Trophoblast cell (in vitro differentiated cells and primary cell): ENCODE results near the gene TMEM130.
A peak's percentile ranks its signal among the peaks of the same experiment; 100 is the strongest.
"Not testable (repeated sequence)": the region's sequence is repeated elsewhere in the genome, so short reads cannot be mapped to it uniquely, and the experiment has no call there.

Source experiments
- DNase-seq, 2 donors: peaks; one replicate each; pipeline ENCODE4 v3.0.0-alpha.2; 2016
- H2AFZ ChIP-seq: 2 replicates; pipeline ENCODE4 v1.6.1; 2013; ENCODE audit warnings: low read length, moderate library complexity, mild to moderate bottlenecking; ENCODE audit not compliant: insufficient read depth, poor library complexity
- H2AK5ac ChIP-seq: 2 replicates; pipeline ENCODE4 v1.6.1; 2013; ENCODE audit warnings: mild to moderate bottlenecking, low read length
- H2BK120ac ChIP-seq: 2 replicates; pipeline ENCODE4 v1.6.1; 2013; ENCODE audit warnings: low read length, mild to moderate bottlenecking, moderate library complexity; ENCODE audit not compliant: insufficient read depth, poor library complexity
- H2BK12ac ChIP-seq: 2 replicates; pipeline ENCODE4 v1.6.1; 2013; ENCODE audit warnings: mild to moderate bottlenecking, low read length, moderate library complexity
- H2BK5ac ChIP-seq: 2 replicates; pipeline ENCODE4 v1.6.1; 2013; ENCODE audit warnings: low read length, low read depth, moderate library complexity, mild to moderate bottlenecking; ENCODE audit not compliant: poor library complexity
- H3K14ac ChIP-seq: 2 replicates; pipeline ENCODE4 v1.6.1; 2013; ENCODE audit warnings: mild to moderate bottlenecking, low read length
- H3K18ac ChIP-seq: 2 replicates; pipeline ENCODE4 v1.6.1; 2013; ENCODE audit warnings: mild to moderate bottlenecking, low read length
- H3K23ac ChIP-seq: 2 replicates; pipeline ENCODE4 v1.6.1; 2013; ENCODE audit warnings: low read length
- H3K27ac ChIP-seq: 2 replicates; pipeline ENCODE4 v1.5.1; 2013; ENCODE audit warnings: low read depth, mild to moderate bottlenecking, inconsistent platforms, low read length, moderate library complexity
- H3K27me3 ChIP-seq: 2 replicates; pipeline ENCODE4 v1.6.1; 2013; ENCODE audit warnings: inconsistent platforms, mild to moderate bottlenecking, low read length, moderate library complexity; ENCODE audit not compliant: insufficient read depth
- H3K36me3 ChIP-seq, 2 experiments: 1 replicate in 1 of 2; 2 replicates in 1 of 2; pipeline ENCODE4 v1.6.1; 2013; ENCODE audit warnings: low read length in 2 of 2, mild to moderate bottlenecking in 2 of 2, moderate library complexity in 1 of 2; ENCODE audit not compliant: insufficient read depth in 2 of 2, control insufficient read depth in 1 of 2
- H3K4ac ChIP-seq: 2 replicates; pipeline ENCODE4 v1.6.1; 2013; ENCODE audit warnings: low read depth, mild to moderate bottlenecking, low read length, moderate library complexity
- H3K4me1 ChIP-seq, 2 experiments: 1 replicate in 1 of 2; 2 replicates in 1 of 2; pipeline ENCODE4 v1.6.1; 2013; ENCODE audit warnings: low read length in 2 of 2, mild to moderate bottlenecking in 2 of 2, moderate library complexity in 1 of 2; ENCODE audit not compliant: insufficient read depth in 2 of 2, control insufficient read depth in 1 of 2
- H3K4me2 ChIP-seq: 2 replicates; pipeline ENCODE4 v1.6.1; 2013; ENCODE audit warnings: inconsistent platforms, mild to moderate bottlenecking, low read length, moderate library complexity
- H3K4me3 ChIP-seq: 2 replicates; pipeline ENCODE4 v1.5.1; 2013; ENCODE audit warnings: mild to moderate bottlenecking, low read depth, low read length, inconsistent platforms
- H3K79me1 ChIP-seq: one replicate; pipeline ENCODE4 v1.6.1; 2013; ENCODE audit warnings: low read length
- H3K79me2 ChIP-seq: 2 replicates; pipeline ENCODE4 v1.6.1; 2013; ENCODE audit warnings: low read length, mild to moderate bottlenecking; ENCODE audit not compliant: control insufficient read depth, insufficient read depth, poor library complexity
- H3K9ac ChIP-seq: 2 replicates; pipeline ENCODE4 v1.6.1; 2013; ENCODE audit warnings: mild to moderate bottlenecking, low read length
- H3K9me3 ChIP-seq: 2 replicates; pipeline ENCODE4 v1.6.1; 2013; ENCODE audit warnings: low read depth, mild to moderate bottlenecking, control low read depth, inconsistent platforms, low read length; ENCODE audit not compliant: insufficient read depth
- H4K12ac ChIP-seq: 2 replicates; pipeline ENCODE4 v1.6.1; 2013; ENCODE audit warnings: low read depth, mild to moderate bottlenecking, low read length, moderate library complexity
- H4K8ac ChIP-seq: 2 replicates; pipeline ENCODE4 v1.6.1; 2013; ENCODE audit warnings: low read depth, mild to moderate bottlenecking, low read length, moderate library complexity
- H4K91ac ChIP-seq: one replicate; pipeline ENCODE4 v1.6.1; 2013; ENCODE audit warnings: low read depth, mild to moderate bottlenecking, low read length, moderate library complexity
- WGBS: extraction: QIAGEN DNeasy Blood & Tissue Kit; methylation state at CpG from one replicate; pipeline ENCODE4 v1.1.7; 2013; ENCODE audit warnings: missing lambda C conversion rate; ENCODE audit not compliant: insufficient read length, insufficient coverage; ENCODE audit errors: extremely low coverage; 5-methylcytosine and 5-hydroxymethylcytosine counted together

Gene TMEM130

DNA sequence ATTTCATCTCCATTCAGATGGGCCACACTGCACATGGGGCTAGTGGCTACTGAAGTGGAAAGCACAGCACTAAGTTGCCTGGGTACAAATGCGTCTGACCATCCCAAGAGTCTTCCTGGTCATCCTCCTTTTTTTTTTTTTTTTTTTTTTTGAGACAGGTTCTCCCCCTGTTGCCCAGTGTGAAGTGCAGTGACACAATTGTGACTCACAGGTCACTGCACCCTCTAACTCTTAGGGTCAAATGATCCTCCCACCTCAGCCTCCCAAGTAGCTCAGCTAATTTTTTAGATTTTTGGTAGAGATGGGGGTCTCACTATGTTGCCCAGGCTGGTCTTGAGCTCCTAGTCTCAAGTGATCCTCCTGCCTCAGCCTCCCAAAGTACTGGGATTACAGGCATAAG is 5.1 kb upstream of the TMEM130 start:
- H3K79me2 ChIP-seq = peaks cover 16% of the 10 kb centered on the region
- H2BK12ac ChIP-seq = no peak overlapping the region
- peaks cover 5 to 10% of the 10 kb centered on the region in 2 experiments for H3K4me1 ChIP-seq
- peaks cover 12% of the 10 kb centered on the region for H3K27me3 ChIP-seq
- no peak overlapping the region for H4K8ac ChIP-seq
- H3K23ac ChIP-seq = no peak overlapping the region
- no peak for DNase-seq
- no peak overlapping the region for H4K91ac ChIP-seq
- H3K4me3 ChIP-seq = no peak overlapping the region
- H3K79me1 ChIP-seq = peaks cover 14% of the 10 kb centered on the region
- WGBS = no CpG with 5 or more reads among the region's 1 CpG
- no peak overlapping the region for H3K9ac ChIP-seq
- no peak overlapping the region for H2BK5ac ChIP-seq
- no peak overlapping the region for H3K14ac ChIP-seq
- no peaks in the 10 kb centered on the region for H3K36me3 ChIP-seq
- no peak overlapping the region for H2AFZ ChIP-seq
- no peak overlapping the region for H4K12ac ChIP-seq
- H3K9me3 ChIP-seq = peaks cover 1% of the 10 kb centered on the region
- H3K27ac ChIP-seq = no peak overlapping the region
- no peak overlapping the region for H2BK120ac ChIP-seq
- no peak overlapping the region for H3K4ac ChIP-seq
- no peak overlapping the region for H3K4me2 ChIP-seq
- H3K18ac ChIP-seq = no peak overlapping the region
- no peak overlapping the region for H2AK5ac ChIP-seq

DNA sequence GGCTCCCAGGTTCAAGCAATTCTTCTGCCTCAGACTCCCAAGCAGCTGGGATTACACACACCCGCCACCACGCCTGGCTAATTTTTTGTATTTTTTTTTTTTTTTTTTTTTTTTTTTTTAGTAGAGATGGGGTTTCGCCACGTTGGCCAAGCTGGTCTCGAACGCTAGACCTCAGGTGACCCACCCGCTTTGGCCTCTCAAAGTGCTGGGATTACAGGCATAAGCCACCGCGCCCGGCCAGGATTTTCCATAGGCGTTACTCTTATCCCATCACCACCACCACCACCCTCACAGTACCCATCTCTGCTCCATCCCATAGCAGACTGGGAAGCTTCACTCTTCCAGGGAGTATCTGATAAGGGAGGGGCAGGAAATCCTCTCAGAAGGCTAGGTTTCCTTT is 3.8 kb upstream of the TMEM130 start:
- not testable (repeated sequence) for H3K4me3 ChIP-seq, H3K23ac ChIP-seq, H3K9me3 ChIP-seq, H3K79me2 ChIP-seq, H3K9ac ChIP-seq, H3K14ac ChIP-seq, H2AFZ ChIP-seq, H2BK12ac ChIP-seq, DNase-seq, H3K79me1 ChIP-seq, H3K36me3 ChIP-seq, H2AK5ac ChIP-seq, H2BK5ac ChIP-seq, H3K18ac ChIP-seq, H4K12ac ChIP-seq, H4K91ac ChIP-seq, H2BK120ac ChIP-seq, H3K4me2 ChIP-seq, H3K27ac ChIP-seq, H3K4ac ChIP-seq, H4K8ac ChIP-seq
- WGBS = no CpG with 5 or more reads among the region's 11 CpGs
- peaks cover 5 to 13% of the 10 kb centered on the region in 2 experiments for H3K4me1 ChIP-seq
- peaks cover 25% of the 10 kb centered on the region for H3K27me3 ChIP-seq

DNA sequence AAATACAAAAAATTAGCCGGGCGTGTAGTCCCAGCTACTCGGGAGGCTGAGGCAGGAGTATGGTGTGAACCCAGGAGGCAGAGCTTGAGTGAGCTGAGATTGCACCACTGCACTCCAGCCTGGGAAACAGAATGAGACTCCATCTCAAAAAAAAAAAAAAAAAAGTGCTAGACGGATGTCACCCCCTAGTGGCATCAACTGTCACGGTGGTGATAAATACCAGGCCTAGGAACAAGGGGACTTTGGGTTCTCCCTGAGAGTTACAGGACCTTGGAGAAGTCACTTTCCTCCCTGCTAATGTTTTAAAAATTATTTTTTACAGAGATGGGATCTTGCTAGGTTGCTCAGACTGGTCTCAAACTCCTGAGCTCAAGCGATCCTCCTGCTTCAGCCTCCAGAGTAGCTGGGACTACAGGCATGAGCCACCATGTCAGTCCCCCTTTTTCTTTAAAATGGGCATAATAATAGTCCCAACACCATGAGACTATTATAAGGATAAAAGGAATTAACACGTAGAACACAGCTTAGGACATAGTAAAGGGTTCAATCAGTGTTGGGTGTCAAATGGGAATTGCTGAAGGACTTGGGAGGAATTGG is 2.6 kb upstream of the TMEM130 start:
- Histone ChIP-seq H2BK120ac (no peak overlapping the region), H3K9me3 (peaks cover 1% of the 10 kb centered on the region), H3K4ac (no peak overlapping the region), H2BK12ac (no peak overlapping the region), H4K12ac (no peak overlapping the region), H3K79me2 (peaks cover 2% of the 10 kb centered on the region), H3K18ac (no peak overlapping the region), H2BK5ac (no peak overlapping the region), H3K4me1 (peaks cover 6 to 11% of the 10 kb centered on the region in 2 experiments), H3K23ac (no peak overlapping the region), H3K27ac (no peak overlapping the region), H4K8ac (no peak overlapping the region), H3K4me2 (no peak overlapping the region), H3K14ac (no peak overlapping the region), H2AFZ (no peak overlapping the region), H3K9ac (no peak overlapping the region), H3K79me1 (no peaks in the 10 kb centered on the region), H4K91ac (no peak overlapping the region), H3K36me3 (no peaks in the 10 kb centered on the region), H2AK5ac (no peak overlapping the region), H3K4me3 (no peak overlapping the region), H3K27me3 (peaks cover 25% of the 10 kb centered on the region)
- WGBS = no CpG with 5 or more reads among the region's 7 CpGs
- DNase-seq = peak in 1 of 2 donors; percentile 47

DNA sequence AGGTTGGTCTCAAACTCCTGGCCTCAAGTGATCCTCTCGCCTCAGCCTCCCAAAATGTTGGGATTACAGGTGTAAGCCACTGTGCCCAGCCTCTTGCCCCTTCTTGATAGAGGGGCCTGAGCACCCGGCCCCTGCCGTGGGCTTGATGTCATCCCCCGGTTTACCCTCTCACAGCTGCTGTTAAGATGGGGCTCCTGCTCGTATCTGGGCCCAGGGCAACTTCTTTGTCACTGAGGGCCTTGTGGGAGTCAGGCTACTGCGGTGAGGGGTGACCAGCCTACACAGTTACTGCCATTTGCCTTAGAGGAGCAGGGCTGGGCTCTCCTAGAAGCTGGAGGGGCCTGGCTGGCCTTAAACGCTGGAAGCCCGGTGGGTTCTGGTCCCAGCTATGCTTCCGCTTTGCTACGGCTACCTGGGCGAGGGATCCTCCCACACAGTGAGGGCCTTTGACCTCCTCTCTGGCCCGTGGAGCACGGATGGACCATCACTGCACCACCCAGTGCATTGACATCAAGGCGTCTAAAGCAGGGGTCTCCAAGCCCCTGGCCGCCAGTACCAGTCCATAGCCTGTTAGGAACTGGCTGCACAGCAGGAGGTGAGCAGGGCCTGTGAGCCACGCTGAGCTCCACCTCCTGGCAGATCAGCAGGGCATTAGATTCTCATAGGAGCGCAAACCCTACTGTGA is 1.1 kb upstream of the TMEM130 start:
- Histone ChIP-seq H3K9ac (no peak overlapping the region), H3K18ac (no peak overlapping the region), H3K9me3 (peaks cover 1% of the 10 kb centered on the region), H3K4me1 (peaks cover 14 to 19% of the 10 kb centered on the region in 2 experiments), H3K14ac (no peak overlapping the region), H3K4me3 (no peak overlapping the region), H3K4ac (no peak overlapping the region), H2AFZ (no peak overlapping the region), H3K23ac (no peak overlapping the region), H2BK5ac (no peak overlapping the region), H3K36me3 (no peaks in the 10 kb centered on the region), H3K27ac (no peak overlapping the region), H4K91ac (no peak overlapping the region), H3K27me3 (peaks cover 25% of the 10 kb centered on the region), H2BK120ac (no peak overlapping the region), H2BK12ac (no peak overlapping the region), H3K79me2 (peaks cover 2% of the 10 kb centered on the region), H4K12ac (no peak overlapping the region), H2AK5ac (no peak overlapping the region), H3K4me2 (no peak overlapping the region), H4K8ac (no peak overlapping the region), H3K79me1 (no peaks in the 10 kb centered on the region)
- DNase-seq = no peak
- no CpG with 5 or more reads among the region's 17 CpGs for WGBS
